Suprapubic skin (tissue), 3 donors: Measurements from ENCODE around the gene RPL7A.

Experiments
- POLR2A ChIP-seq, 2 donors: fragments of 450-650 bp; IDR thresholded peaks; one replicate each; pipeline ENCODE4 v1.6.1; 2017; ENCODE audit warnings: antibody characterized with exemption in 2 of 2, mild to moderate bottlenecking in 2 of 2, moderate library complexity in 2 of 2
- TF ChIP-seq, protein P1 (sequence below), 2 donors: fragments of 200-600 bp in 1 of 2; fragments of 450-650 bp in 1 of 2; sonication (generic) in 1 of 2; IDR thresholded peaks; one replicate each; pipeline ENCODE4 v1.5.1; 2016 to 2019; ENCODE audit warnings: antibody characterized with exemption in 2 of 2, mild to moderate bottlenecking in 1 of 2, moderate library complexity in 1 of 2

DNA sequence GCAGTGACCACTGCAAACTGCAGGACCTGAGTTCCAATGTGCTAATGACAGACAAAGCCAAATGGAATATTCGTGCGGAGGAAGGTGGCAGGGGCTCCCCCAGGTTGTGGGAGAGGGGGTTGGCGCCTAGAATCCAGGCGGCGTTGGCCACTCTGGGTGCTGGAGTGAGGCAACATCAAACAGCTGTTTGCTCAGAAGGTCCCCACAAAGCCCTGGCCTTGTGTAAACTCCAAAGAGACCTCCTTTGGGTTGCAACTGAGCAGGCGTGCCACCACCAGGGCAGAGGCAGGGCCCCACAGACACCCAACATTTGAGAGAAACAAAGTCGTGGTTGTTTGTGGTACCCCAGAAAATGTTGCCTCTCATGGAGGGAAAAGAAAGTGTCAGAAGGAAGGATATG is 42.7 kb downstream of the RPL7A start:
- no peak for TF ChIP-seq POLR2A (IDR thresholded peaks at IDR 0.05)
- TF ChIP-seq, protein P1, sequence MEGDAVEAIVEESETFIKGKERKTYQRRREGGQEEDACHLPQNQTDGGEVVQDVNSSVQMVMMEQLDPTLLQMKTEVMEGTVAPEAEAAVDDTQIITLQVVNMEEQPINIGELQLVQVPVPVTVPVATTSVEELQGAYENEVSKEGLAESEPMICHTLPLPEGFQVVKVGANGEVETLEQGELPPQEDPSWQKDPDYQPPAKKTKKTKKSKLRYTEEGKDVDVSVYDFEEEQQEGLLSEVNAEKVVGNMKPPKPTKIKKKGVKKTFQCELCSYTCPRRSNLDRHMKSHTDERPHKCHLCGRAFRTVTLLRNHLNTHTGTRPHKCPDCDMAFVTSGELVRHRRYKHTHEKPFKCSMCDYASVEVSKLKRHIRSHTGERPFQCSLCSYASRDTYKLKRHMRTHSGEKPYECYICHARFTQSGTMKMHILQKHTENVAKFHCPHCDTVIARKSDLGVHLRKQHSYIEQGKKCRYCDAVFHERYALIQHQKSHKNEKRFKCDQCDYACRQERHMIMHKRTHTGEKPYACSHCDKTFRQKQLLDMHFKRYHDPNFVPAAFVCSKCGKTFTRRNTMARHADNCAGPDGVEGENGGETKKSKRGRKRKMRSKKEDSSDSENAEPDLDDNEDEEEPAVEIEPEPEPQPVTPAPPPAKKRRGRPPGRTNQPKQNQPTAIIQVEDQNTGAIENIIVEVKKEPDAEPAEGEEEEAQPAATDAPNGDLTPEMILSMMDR (IDR thresholded peaks at IDR 0.05): no peak
